DMS79 (cell line): Measurements from ENCODE around the gene PDGFC.

Source experiments
- DNase-seq: peaks from one replicate; lab custom pipeline; 2025; lab: John Stamatoyannopoulos, UW

Gene PDGFC, protein sequence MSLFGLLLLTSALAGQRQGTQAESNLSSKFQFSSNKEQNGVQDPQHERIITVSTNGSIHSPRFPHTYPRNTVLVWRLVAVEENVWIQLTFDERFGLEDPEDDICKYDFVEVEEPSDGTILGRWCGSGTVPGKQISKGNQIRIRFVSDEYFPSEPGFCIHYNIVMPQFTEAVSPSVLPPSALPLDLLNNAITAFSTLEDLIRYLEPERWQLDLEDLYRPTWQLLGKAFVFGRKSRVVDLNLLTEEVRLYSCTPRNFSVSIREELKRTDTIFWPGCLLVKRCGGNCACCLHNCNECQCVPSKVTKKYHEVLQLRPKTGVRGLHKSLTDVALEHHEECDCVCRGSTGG

DNA sequence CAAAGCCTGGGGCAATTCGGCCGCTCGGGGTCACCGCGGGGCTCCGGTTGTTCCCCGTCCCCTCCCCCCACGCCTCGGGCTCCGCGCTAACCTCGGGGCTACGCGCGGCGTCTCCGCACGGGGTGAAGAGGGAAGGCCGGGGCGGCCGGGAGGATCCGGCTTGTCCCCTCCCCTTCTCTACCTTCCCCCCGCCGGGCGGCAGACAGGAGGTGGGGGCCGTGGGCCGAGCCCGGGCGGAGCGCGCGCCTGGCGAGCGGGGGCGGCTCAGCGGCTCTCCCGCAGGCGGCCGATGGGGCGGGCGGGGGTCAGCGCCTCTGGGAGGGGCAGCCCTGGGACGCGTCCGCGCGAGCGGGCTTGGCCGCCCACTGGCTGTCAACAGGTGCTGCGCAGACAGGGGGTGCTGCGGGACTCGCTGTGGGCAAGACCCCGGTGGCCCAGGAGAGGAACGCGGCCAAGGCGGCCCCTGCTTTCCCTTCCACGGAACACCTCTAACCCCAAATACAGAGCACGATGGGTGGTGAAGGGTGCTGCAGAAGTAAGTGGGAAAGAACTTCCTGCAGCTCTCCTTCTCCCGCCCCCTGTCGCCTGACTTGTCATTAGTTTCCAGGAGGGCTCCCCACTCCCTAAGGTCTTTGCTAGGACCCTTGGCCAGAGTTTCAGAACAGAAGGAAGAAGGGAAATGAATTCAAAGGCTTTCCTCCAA lies at the start of gene PDGFC:
Gene PDGFC, minus strand, starts transcription at position 124 of the 703 bp plus-strand sequence. CDS start 896 bp downstream, outside the sequence.
- DNase-seq = no peak

DNA sequence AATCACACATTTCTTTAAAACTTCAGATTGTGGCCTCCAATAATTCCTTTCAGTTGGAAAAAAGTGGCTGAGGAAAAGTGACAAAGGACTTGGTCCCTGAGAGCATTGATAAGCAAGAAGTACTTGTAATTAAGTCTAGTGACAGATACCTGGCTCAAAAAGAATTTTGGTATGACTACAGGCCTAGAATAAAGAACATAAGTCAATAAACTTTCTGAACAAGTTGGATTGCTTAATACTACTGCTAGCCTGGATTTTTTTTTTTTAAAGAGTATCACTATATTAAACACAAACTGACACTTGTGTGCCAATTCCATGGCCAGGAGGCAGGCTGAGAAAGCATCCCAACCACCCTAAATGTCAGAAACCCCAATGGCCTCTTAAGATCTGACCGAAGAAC lies 49.3 kb upstream of the PDGFC start:
- DNase-seq = no peak

DNA sequence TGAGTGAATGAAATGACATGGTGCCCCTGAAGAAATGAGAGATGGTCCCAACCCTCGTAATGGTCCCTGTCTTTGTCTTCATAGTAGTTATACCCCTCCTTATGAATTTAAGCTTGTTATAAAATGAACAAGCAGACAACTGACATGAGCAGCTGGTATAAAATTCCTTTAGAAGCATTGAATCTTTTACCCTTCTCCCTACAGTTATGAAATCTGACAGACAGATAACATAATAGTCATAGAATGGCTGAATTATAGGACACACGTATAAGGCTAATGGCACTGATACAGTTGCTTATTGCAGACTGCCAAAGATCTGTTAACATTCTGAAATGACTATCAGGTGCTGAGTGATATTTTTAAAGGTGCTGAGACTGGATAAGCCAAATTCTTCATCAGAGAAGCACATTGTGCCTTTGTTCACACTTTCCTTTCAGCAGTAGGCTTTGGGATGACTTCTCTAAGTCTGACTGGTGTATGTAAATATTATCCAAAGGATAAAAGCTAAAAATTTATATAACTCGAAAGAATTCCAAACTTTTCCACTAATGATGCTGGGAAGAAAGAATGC lies 47.4 kb upstream of the PDGFC start:
- no peak for DNase-seq

DNA sequence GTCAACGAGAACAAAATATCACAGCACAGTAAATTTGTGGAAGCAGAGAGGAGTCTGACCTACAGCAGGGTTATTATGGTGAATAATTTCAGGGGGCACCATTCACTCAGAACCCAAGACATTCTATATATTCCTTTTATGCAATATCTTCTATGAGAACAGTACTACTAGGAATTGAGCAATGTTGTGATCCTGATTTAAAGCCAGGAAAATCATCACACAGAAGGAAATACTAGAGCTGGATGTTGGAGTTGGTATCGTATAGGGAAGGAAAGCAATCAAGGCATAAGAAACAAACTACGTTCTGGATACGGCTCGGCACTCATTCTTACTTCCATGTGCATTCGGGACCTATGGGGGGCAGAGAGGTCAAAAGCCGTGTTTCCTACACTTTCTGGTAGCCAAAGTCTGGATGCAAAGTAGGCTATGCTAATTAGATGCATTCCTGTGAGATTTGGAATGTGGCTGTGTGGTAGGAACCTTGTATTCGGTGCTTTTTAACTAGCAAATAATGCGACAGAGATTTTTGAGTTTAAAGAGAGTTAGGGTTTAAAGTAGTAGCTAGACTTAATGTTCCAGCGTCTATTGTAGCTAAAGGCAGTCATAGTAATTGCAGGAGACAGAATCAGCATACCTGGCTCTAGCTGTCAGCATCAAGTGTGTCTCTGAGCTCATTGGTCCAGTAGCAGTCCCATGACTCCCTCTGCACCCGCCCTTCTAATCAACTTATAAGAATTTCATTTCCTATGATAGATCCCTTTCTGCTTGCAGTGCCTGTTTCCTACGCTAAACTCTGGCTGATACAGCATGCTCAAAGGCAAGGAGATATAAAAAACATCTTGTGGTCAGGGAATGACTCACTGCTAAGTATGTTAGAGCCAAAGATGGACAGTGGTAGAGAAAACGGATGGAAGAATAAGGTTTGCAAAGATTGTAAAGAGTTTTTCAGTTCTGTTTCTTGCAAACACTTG lies 43.3 kb upstream of the PDGFC start:
- DNase-seq = no peak

DNA sequence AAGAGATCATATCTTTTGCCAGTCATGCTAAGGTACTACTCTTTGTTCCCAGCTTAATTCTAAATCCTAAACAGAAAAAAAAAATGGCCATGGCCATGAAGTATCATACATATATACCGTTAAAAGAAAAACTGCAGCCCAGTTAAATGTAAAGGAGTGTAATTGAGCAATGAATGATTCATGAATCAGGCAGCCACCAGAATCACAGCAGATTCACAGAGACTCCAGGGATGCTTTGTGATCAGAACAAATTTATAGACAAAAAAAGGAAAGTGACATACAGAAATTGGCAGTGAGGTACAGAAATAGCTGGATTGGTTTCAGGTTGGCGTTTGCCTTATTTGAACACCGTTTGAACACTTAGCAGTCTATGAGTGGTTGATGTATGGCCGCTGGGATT lies 42.1 kb upstream of the PDGFC start:
- no peak for DNase-seq

DNA sequence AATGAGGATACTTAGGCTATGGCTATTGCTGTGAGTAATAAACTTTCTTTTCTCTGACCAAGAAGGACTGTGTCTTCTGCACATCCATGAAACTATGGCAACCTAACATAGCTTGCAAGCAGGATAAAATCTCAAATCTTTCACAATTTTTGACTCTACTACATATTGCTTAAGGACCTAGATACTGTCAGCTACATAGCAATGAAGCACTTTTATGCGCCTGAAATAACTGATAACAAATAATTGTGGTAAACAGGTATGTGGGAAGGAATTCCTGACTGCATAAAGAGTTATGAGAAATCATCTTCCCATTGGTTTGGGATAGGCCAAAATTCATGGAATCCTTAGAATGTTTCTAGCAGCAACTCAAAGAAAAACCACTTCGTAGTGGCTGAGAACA lies 41.2 kb upstream of the PDGFC start:
- DNase-seq = no peak

DNA sequence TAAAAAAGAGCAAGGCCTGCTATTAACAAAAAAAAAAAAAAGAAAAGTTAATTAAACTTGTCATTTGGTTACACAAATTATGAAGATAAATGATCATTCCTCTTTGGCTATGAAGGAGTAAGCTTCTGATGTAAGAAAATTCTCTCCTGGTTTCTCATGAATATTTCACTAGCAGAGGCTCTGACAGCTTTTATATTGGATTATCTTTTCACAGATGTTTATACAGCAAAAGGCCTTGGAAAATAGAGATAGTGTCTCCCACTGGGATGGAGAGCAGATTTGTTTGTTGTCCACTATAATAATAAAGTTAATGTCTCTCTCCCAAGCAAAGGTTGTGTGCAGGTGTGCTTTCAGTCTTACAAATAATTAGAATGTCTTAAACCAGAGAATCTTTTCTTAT lies 40.7 kb upstream of the PDGFC start:
- no peak for DNase-seq

DNA sequence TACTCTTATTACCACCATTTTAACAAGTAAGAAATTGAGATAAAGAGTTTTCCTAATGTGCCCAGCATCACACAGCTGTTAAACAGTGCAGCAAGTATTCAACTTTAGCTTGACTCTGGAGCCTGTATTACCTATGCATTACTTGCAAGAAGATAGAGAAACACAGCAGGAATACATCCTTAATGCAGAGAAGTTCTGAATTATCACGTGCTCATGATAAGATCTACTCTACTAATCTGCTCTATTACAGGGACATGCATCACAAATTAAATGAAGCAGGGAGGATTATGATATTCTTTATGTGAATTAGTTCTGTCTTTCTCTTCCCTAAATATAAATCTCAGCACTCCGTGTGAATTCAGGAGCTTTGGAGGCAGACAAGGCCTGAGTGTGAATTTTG lies 39.0 kb upstream of the PDGFC start:
- DNase-seq = no peak

DNA sequence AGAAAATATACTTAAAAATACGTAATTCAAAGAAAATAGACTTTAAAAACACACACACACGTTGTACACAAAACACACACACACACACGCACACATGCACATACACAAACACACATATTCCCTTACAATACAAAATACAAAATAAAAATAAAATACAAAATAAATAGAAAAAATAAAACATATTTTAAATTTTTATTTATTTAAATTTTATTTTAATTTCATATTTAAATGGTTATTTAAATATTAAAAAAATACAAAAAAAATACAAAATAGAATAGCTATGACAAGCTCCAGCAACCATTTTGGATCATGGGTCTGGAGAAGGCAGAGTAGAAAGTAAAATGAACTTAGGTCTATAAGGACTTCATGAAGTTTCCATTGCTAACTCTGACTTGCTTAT lies 34.2 kb upstream of the PDGFC start:
- no peak for DNase-seq

DNA sequence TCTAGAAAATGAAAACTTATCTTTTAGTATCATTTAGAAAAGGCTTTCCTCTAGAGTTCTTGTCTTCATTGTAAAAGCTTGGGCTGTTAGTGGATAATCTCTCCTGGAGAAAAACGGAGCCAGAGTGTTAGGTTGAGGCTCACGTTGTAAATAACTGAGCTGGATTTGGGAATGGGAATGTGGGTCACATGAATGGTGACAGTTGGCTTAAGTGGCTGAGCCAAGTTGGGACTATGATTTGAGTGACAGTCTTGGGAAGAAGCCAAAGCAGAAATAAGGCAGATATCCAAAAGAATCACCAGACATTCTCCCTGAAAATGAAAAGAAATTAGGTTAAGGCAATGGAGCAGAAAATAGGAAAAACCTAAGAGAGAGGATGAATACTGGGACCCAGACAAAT lies 33.6 kb upstream of the PDGFC start:
- no peak for DNase-seq

DNA sequence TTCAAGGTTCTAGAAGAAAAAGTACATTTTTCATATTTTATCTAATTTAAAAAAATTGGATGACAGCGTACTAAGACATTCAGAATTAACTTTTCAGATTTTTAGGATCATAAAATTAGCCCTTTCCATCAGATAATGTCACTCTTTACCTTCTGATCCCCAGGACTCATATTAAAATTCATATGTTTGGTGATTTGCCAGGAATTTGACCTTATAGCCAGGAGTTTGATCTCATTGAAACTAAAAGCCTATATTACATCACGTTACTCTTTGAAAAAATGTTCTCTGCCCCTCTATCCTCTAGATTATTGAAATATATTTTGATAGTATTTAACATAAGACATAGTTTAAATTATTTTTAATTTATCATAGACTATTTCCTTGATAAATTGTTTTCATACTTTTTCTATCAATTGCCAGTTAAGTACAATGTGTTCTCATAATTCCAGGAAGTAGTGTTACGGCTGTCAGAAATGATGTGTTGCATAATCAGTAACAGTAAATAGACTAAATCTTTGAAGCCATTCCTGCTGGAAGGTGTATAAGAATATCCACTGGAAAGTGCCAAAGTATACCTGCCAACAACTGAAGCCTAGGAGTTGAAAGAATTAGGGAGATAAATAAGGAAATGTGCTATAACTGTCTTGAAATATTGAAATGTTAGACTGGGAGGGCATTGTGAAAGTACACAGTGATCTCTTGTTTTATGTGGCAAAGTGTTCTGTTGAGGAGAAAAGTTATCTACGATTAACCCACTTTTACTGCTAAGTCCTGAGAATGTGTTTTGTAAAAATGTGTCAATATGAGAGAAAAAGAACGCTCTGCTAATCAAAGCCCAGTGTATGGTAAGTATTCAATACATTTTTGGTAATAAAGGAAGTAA lies 32.9 kb upstream of the PDGFC start:
- DNase-seq = no peak

DNA sequence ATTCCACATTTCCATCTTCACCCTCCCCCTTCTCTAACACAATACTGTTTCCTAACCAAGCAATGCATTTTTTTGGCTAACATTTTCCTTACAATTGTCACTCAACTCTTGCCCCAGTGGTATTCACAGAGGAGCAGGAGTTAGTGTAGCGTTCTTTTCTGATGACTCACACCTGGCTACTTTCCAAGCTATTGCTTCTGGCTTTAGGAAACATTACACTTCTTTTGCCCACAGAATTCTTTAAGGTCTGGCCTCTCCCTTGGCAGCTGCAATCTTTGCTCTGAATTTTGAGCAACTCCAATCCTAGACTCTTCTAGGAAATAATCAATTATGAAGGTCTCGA lies 27.5 kb upstream of the PDGFC start:
- DNase-seq = no peak

DNA sequence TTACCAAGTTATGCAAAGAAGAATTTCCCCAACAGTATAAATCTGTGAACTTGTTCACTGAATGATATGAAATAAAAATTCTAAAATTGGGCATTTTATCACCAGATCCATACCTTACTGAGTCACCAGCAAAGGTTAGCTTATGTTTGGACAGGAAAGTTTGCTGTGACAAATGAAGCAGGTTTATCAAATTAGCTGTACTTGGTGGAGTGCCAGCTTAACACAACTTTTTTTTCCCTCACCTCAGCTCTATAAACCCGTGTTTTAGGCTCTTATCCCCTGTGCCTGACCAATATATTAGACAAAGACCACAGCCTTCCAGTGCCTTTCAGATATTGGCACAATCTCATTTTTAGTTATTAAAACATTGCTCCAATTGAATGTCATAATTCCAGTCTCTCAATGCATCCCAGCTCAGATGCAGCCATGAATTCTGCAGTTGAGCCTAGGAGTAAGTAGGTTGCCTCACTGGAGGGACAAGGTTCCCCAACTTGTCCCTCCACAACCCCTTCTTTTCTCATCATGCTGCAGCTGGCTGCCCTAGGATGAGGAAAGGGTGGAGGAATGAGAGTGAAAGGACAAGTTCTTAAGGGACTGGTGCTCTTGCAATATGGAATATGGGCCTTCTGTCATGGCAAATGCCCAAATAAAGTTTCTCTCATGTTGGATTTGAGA lies 27.0 kb upstream of the PDGFC start:
- DNase-seq = no peak

DNA sequence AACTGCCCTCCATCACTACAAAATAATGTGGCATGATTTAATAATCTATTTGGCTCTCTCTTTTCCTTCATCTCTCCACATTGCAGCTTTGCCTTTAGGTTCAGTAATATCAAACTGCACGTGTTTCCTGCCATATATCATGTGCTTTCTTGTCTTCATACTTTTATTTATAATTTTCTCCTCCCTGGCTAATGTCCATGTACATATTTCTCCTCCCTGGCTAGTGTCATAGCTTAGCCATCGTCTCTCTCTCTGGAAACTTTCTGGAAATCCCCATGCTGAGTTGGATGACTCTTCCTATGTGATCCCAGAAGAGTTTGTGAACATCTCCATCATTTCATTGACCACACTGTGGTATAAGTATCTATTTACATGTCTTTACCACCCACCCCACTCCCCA lies 21.3 kb upstream of the PDGFC start:
- no peak for DNase-seq

DNA sequence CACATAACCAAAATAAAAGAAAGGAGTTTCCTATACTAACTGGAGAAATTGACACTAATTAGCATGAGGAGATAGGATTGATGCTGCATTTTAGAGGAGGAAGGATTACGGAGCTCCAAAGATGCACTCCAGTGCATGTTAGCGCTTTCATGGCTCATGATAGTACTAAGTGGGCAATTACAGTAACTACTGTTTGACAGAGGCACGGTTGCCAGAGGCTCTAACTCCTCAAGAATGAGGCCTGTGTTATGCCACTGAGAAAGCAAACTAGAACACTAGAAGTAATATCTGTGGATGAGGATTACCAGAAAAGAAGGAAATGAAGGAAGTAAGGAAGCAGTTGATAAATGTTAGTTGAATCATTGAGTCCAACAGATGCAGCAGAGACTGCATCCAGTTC lies 19.6 kb upstream of the PDGFC start:
- no peak for DNase-seq

DNA sequence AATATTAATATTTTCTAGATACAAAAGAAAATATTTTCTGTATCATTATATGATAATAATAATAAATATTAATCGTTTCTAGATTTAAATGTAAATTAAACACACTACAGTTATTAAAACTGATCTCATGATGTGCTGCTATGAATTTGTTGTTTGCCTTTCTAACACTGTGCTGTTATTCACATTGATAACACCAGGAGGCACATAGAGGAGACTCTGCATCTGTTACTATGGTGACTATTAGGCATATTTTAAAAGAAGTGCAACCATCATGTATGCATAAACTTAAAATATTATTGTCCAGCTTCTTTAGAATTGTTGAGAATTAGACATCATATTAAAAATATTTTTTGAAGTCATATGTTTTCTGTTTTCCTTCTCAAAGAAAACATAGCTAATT lies 11.8 kb upstream of the PDGFC start:
- no peak for DNase-seq

DNA sequence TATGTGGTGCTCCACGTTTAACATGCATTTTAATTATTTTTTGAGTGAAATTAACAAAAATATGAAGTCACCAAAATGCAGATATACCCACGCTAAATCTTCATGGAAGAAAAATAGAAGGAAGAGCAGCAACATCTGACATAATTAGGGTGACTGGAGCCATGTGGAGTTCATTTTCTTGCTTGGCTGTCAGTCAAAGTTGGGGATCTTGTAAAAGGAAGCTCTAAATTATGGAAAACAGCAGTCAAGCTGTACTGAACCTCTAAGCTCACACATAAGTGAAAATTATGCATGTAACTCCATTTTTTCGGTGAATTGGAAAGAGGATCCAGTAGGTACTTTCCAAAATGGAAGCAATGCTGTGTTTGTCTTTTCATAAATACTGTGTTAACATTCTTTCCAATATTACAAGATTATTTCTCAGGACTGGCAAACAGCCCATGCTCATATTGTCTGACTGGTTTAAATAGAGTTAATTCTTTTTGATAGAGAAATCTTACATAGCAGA lies 9.7 kb upstream of the PDGFC start:
- DNase-seq = no peak

DNA sequence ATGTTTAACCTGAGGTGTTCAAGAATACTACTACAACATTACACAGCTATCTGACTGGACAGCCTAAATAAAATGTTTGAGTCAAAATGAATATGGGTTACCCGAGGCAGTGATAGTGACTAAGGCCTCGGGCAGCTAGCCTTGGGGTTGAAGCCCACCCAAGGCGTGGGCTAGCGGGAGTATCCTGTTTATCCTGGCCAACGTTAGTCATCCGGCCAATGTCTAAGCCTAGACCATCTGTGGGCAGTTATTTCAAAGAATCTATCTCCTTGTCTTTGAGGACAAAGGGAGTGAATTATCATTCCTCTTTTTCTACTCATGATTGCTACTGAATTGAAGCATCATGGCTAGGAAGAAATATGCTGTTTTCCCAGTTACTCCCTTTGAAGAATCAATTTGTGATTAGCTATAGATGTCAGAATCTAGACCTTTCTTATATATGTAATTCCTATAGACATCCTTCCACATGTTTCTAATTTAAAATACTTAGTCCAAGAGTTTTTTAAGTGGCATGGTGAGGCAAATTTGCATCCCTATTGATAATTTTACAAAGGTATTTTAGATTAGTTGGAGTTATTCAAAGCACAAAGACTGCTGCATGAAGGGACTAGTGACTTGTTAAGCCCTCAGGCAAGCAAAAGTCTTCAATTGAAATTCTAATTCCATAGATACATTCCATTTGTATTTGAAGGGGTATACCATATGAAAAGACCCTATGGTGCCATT lies 6.0 kb upstream of the PDGFC start:
- no peak for DNase-seq

DNA sequence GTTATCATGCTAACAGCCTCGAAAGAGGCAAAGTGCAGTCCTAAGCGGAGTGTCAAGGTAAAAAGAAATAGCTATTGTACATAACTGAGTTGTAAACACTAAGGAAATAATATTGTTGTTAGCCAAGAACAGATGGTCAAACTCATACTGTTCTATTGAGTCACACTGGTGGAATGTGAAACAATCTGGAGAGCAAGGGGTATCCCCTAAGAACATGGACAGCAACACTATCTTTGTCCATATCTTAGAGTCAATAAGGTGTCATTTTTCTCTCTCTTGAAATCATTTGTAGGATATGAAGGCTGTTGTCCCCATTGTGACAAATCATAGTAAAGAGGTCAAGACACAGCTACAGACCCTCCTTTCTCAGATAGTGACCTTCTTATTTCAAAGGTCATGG lies 4.5 kb upstream of the PDGFC start:
- no peak for DNase-seq

DNA sequence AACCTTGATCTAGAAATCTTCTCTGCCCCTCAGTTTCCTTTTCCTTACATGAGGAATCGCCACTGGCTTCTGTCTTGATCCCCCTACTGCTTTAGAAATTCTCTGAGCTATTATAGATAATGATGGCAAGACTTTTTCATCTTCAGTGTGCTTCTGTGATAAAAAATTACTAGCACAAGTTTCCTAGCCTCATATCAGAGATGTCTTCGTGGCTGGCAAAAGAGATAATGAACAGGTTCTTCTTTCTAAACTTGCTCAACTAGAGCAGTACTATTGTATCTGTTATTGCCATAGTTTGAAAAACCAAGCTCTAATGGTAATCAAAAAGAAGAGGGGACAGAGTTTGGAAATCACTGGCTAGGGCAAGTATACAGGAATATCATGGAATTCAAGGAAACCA lies 4.1 kb upstream of the PDGFC start:
- no peak for DNase-seq
